Measurements from ENCODE around the gene PRR19. TPM values are rescaled to one million over a fixed set of nuclear protein-coding genes. Genes with fewer than 3 reads are reported as not detected.
A peak's percentile ranks its signal among the peaks of the same experiment; 100 is the strongest.

Gene PRR19
- total RNA-seq, 4 donors from 2014 or later, result 0.23 to 0.30 (median 0.29) TPM; not detected in 1

DNA sequence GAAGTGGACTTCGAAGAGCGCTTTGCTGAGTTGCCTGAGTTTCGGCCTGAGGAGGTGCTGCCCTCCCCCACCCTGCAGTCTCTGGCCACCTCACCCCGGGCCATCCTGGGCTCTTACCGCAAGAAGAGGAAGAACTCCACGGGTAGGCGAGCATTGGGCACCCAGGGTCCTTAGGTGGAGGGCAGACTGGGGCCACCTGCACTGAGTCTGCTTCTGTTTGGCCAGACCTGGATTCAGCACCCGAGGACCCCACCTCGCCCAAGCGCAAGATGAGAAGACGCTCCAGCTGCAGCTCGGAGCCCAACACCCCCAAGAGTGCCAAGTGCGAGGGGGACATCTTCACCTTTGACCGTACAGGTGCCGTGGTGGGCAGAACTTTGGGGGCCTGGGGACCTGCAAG is 8.0 kb upstream of the PRR19 start:
- no peak for DNase-seq (ENCODE audit: low spot score in 2 of 2)
- H3K4me3 ChIP-seq (ENCODE audit: low read depth, poor library complexity, severe bottlenecking), result no peak overlapping the region
- intact Hi-C loops (cut with DNase I; ENCODE audit: low total_unique reads), result loop anchor here (10.0 kb wide), 1 partner anchor 49 kb away; the partner anchor contains the start of gene GSK3A
- 88 to 95% methylated on average over 14 to 15 of the region's 15 CpGs for WGBS, 2 donors
- TF ChIP-seq POLR2A (IDR thresholded peaks at IDR 0.05) (no peak), CTCF (IDR thresholded peaks at IDR 0.05) (no peak)

GRCh38 chr19:42294471-42295137 is 7.3 kb upstream of the PRR19 start:
- intact Hi-C loops (cut with DNase I; ENCODE audit: low total_unique reads), result loop anchor here (10.0 kb wide), 1 partner anchor 50 kb away; the partner anchor contains the start of gene GSK3A
- H3K4me3 ChIP-seq (ENCODE audit: low read depth, poor library complexity, severe bottlenecking), result no peak overlapping the region
- TF ChIP-seq POLR2A (IDR thresholded peaks at IDR 0.05), result no peak
- DNase-seq (ENCODE audit: low spot score in 2 of 2), result peak in 1 of 2 donors; percentile 84
- WGBS, 2 donors, result 77 to 82% methylated on average over 17 to 20 of the region's 24 CpGs

GRCh38 chr19:42295342-42295741 is 6.6 kb upstream of the PRR19 start:
- DNase-seq (ENCODE audit: low spot score in 2 of 2), result no peak
- no peak for TF ChIP-seq POLR2A (IDR thresholded peaks at IDR 0.05)
- WGBS, 2 donors, result 66 to 70% methylated on average over 5 of the region's 5 CpGs
- intact Hi-C loops (cut with DNase I; ENCODE audit: low total_unique reads), result loop anchor here (10.0 kb wide), 1 partner anchor 51 kb away; the partner anchor contains the start of gene GSK3A
- H3K4me3 ChIP-seq (ENCODE audit: low read depth, poor library complexity, severe bottlenecking), result no peak overlapping the region

DNA sequence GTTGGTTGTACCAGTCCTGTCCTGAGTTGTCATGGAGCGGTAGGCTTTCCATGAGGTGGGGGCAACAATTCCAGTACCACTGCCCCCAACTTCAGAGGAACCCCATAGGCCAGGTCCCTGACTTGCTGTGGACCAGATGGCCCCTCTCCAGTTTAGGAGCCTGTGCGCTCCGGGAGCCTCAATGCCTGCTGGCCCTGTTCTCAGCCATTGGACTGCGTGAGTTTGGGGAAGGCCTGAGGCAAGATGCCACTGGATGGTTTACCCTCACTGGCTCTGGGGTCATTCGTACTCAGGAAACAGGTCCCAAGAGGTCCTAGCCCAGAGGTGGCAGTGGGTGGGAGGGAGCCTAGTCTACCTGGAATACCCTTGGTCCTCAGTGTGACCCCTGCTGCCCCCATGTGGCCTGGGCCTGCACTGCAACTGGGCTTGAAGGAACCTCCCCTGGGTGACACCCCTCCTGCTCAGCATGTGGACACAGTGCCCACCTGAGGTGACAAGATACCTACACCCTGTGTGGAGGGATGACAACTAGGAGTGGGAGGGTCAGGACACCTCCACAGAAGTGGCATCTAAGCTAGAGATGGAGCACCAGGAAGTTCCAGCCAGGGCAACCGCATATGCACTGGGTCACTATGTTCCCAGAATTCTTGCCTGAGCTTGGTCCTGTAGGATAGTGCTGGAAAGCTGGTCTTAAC is 6.0 kb upstream of the PRR19 start:
- intact Hi-C loops (cut with DNase I; ENCODE audit: low total_unique reads), result loop anchor here (10.0 kb wide), 1 partner anchor 51 kb away; the partner anchor contains the start of gene GSK3A
- 62 to 73% methylated on average over 3 to 6 of the region's 6 CpGs for WGBS, 2 donors
- TF ChIP-seq POLR2A (IDR thresholded peaks at IDR 0.05), result no peak
- peak in 1 of 3 donors; percentile 77 for TF ChIP-seq CTCF (IDR thresholded peaks at IDR 0.05)
- H3K4me3 ChIP-seq (ENCODE audit: low read depth, poor library complexity, severe bottlenecking), result no peak overlapping the region
- peak; percentile 83 to 97 for DNase-seq (ENCODE audit: low spot score in 2 of 2)

DNA sequence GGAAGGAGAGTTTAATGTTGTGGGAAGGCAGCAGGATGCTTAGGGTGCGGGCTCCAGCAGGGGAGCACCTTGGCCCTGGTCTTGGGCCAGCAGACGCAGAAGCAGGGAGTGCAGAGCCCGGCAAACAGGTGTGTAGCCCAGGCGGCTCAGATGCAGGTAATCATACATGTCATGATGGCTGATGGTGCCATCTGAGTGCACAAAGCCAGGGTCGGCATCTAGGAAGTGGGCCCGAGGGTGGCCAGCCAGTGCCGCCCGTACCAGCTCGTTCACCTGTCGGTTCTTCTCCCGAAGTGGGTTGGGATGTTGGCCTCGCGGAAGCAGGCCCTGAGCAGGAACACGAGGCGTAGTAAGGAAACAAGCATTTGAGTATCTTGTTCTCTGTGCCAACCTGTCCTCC is 4.9 kb upstream of the PRR19 start:
- no peak overlapping the region for H3K4me3 ChIP-seq (ENCODE audit: low read depth, poor library complexity, severe bottlenecking)
- intact Hi-C loops (cut with DNase I; ENCODE audit: low total_unique reads), result loop anchor here (10.0 kb wide), 1 partner anchor 52 kb away; the partner anchor contains the start of gene GSK3A
- 81 to 82% methylated on average over 15 of the region's 15 CpGs for WGBS, 2 donors
- no peak for DNase-seq (ENCODE audit: low spot score in 2 of 2)
- TF ChIP-seq POLR2A (IDR thresholded peaks at IDR 0.05), result no peak
- TF ChIP-seq CTCF (IDR thresholded peaks at IDR 0.05), result no peak

- TF ChIP-seq POLR2A (IDR thresholded peaks at IDR 0.05), result no peak
- H3K4me3 ChIP-seq (ENCODE audit: low read depth, poor library complexity, severe bottlenecking), result no peak overlapping the region
- no peak for DNase-seq (ENCODE audit: low spot score in 2 of 2)
- 66 to 72% methylated on average over 11 of the region's 11 CpGs for whole genome bisulfite sequencing, 2 donors
- intact Hi-C loops (cut with DNase I; ENCODE audit: low total_unique reads), result no loop called here
Observed at GRCh38 chr19:42303101-42303464, 1.2 kb downstream of the PRR19 start.

GRCh38 chr19:42303876-42304275 is 1.9 kb downstream of the PRR19 start:
- no peak for TF ChIP-seq POLR2A (IDR thresholded peaks at IDR 0.05)
- TF ChIP-seq CTCF (IDR thresholded peaks at IDR 0.05), result no peak
- H3K4me3 ChIP-seq (ENCODE audit: low read depth, poor library complexity, severe bottlenecking), result no peak overlapping the region
- no peak for DNase-seq (ENCODE audit: low spot score in 2 of 2)
- intact Hi-C loops (cut with DNase I; ENCODE audit: low total_unique reads), result no loop called here
- 85 to 86% methylated on average over 8 of the region's 8 CpGs for WGBS, 2 donors
